HL-60 (cell line): ENCODE measurements around the gene STAT5B.

Experiments
- TF ChIP-seq, protein P1 (sequence below): IDR thresholded peaks from one replicate; pipeline ENCODE4 v1.5.1; 2011; ENCODE audit warnings: low read length, control low read depth, inconsistent platforms; ENCODE audit not compliant: insufficient read depth
- TF ChIP-seq, protein P2 (sequence below): IDR thresholded peaks from 2 replicates; pipeline ENCODE4 v1.6.1; 2012; ENCODE audit warnings: low read depth; ENCODE audit not compliant: insufficient replicate concordance

- TF ChIP-seq, protein P1, sequence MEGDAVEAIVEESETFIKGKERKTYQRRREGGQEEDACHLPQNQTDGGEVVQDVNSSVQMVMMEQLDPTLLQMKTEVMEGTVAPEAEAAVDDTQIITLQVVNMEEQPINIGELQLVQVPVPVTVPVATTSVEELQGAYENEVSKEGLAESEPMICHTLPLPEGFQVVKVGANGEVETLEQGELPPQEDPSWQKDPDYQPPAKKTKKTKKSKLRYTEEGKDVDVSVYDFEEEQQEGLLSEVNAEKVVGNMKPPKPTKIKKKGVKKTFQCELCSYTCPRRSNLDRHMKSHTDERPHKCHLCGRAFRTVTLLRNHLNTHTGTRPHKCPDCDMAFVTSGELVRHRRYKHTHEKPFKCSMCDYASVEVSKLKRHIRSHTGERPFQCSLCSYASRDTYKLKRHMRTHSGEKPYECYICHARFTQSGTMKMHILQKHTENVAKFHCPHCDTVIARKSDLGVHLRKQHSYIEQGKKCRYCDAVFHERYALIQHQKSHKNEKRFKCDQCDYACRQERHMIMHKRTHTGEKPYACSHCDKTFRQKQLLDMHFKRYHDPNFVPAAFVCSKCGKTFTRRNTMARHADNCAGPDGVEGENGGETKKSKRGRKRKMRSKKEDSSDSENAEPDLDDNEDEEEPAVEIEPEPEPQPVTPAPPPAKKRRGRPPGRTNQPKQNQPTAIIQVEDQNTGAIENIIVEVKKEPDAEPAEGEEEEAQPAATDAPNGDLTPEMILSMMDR = no peak
- TF ChIP-seq, protein P2, sequence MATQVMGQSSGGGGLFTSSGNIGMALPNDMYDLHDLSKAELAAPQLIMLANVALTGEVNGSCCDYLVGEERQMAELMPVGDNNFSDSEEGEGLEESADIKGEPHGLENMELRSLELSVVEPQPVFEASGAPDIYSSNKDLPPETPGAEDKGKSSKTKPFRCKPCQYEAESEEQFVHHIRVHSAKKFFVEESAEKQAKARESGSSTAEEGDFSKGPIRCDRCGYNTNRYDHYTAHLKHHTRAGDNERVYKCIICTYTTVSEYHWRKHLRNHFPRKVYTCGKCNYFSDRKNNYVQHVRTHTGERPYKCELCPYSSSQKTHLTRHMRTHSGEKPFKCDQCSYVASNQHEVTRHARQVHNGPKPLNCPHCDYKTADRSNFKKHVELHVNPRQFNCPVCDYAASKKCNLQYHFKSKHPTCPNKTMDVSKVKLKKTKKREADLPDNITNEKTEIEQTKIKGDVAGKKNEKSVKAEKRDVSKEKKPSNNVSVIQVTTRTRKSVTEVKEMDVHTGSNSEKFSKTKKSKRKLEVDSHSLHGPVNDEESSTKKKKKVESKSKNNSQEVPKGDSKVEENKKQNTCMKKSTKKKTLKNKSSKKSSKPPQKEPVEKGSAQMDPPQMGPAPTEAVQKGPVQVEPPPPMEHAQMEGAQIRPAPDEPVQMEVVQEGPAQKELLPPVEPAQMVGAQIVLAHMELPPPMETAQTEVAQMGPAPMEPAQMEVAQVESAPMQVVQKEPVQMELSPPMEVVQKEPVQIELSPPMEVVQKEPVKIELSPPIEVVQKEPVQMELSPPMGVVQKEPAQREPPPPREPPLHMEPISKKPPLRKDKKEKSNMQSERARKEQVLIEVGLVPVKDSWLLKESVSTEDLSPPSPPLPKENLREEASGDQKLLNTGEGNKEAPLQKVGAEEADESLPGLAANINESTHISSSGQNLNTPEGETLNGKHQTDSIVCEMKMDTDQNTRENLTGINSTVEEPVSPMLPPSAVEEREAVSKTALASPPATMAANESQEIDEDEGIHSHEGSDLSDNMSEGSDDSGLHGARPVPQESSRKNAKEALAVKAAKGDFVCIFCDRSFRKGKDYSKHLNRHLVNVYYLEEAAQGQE = no peak
Observed at GRCh38 chr17:42282478-42283080, 6.4 kb upstream of the STAT5B start.
